Activated CD8-positive, alpha-beta memory T cell treated with anti-CD3 and anti-CD28 coated beads, Interleukin-2, amount 10 ng/mL, durations not matched to agents 7 days and 5 days (primary cell): ENCODE data around the gene LSAMP. TPM values are rescaled to one million over a fixed set of nuclear protein-coding genes. Genes with fewer than 3 reads are reported as not detected.

Experiments
- ATAC-seq: fragments of 150-1000 bp; cut with Tn5 transposase; one replicate; pipeline ENCODE4 v1.10.0; 2021; ENCODE audit warnings: moderate library complexity
- CTCF ChIA-PET: fragments of 350-600 bp; sonication (Branson Sonifier 250); formaldehyde crosslinking; loops from one replicate; lab custom pipeline; 2021; ENCODE audit warnings: antibody characterized with exemption; lab: Charles Lee
- DNase-seq: peaks from one replicate; pipeline ENCODE4 v3.0.0-alpha.2; 2020
- H3K27ac Mint-ChIP-seq: one replicate; pipeline ENCODE4 v1.8.0; 2021; ENCODE audit warnings: mild to moderate bottlenecking, mixed read lengths
- H3K27me3 Mint-ChIP-seq: one replicate; pipeline ENCODE4 v1.8.0; 2021; ENCODE audit warnings: mixed read lengths
- H3K36me3 Mint-ChIP-seq: one replicate; pipeline ENCODE4 v1.8.0; 2021; ENCODE audit warnings: mild to moderate bottlenecking, mixed read lengths
- H3K4me1 Mint-ChIP-seq: one replicate; pipeline ENCODE4 v1.8.0; 2021; ENCODE audit warnings: mixed read lengths
- H3K4me3 Mint-ChIP-seq: one replicate; pipeline ENCODE4 v1.8.0; 2021; ENCODE audit warnings: mild to moderate bottlenecking, moderate library complexity, mixed read lengths
- H3K9me3 Mint-ChIP-seq: one replicate; pipeline ENCODE4 v1.8.0; 2022; ENCODE audit warnings: low read depth, mixed read lengths
- total RNA-seq, 2 experiments: library from RNA; stranded (reverse); gene quantifications; one replicate each; pipeline ENCODE4 v1.2.3, GENCODE V29; 2021

The LSAMP gene
- total RNA-seq, 2 experiments from 2014 or later, result not detected

GRCh38 chr3:115898656-115899410 is 546.5 kb downstream of the LSAMP start:
- CTCF ChIA-PET, result no interaction called here
- Mint-ChIP-seq H3K36me3 (no peaks in the 10 kb centered on the region), H3K27ac (no peak overlapping the region), H3K4me1 (peaks cover 3% of the 10 kb centered on the region), H3K27me3 (peaks cover 4% of the 10 kb centered on the region), H3K9me3 (no peaks in the 10 kb centered on the region), H3K4me3 (no peak overlapping the region)
- ATAC-seq (no peak), DNase-seq (no peak)

- H3K27me3 Mint-ChIP-seq, result peaks cover 8% of the 10 kb centered on the region
- H3K4me1 Mint-ChIP-seq, result no peaks in the 10 kb centered on the region
- H3K9me3 Mint-ChIP-seq, result no peaks in the 10 kb centered on the region
- no peak overlapping the region for H3K27ac Mint-ChIP-seq
- CTCF ChIA-PET, result no interaction called here
- DNase-seq (no peak), ATAC-seq (no peak)
- H3K4me3 Mint-ChIP-seq, result no peak overlapping the region
- H3K36me3 Mint-ChIP-seq, result no peaks in the 10 kb centered on the region
Observed at GRCh38 chr3:115891006-115891636, 554.2 kb downstream of the LSAMP start.

GRCh38 chr3:115890579-115890978 is 554.7 kb downstream of the LSAMP start:
- CTCF ChIA-PET, result no interaction called here
- ATAC-seq (no peak), DNase-seq (no peak)
- no peak overlapping the region for H3K27ac Mint-ChIP-seq
- no peaks in the 10 kb centered on the region for H3K9me3 Mint-ChIP-seq
- H3K4me1 Mint-ChIP-seq, result no peaks in the 10 kb centered on the region
- peaks cover 5% of the 10 kb centered on the region for H3K27me3 Mint-ChIP-seq
- no peak overlapping the region for H3K4me3 Mint-ChIP-seq
- no peaks in the 10 kb centered on the region for H3K36me3 Mint-ChIP-seq

GRCh38 chr3:115885621-115886020 is 559.7 kb downstream of the LSAMP start:
- Mint-ChIP-seq H3K27me3 (peaks cover 2% of the 10 kb centered on the region), H3K36me3 (no peaks in the 10 kb centered on the region), H3K4me3 (no peak overlapping the region), H3K4me1 (no peaks in the 10 kb centered on the region), H3K9me3 (no peaks in the 10 kb centered on the region), H3K27ac (no peak overlapping the region)
- CTCF ChIA-PET, result no interaction called here
- no peak for DNase-seq
- no peak for ATAC-seq

- CTCF ChIA-PET, result no interaction called here
- no peaks in the 10 kb centered on the region for H3K4me1 Mint-ChIP-seq
Observed at GRCh38 chr3:115877615-115877899, 567.7 kb downstream of the LSAMP start.

GRCh38 chr3:115876876-115877614 is 568.2 kb downstream of the LSAMP start:
- Mint-ChIP-seq H3K9me3 (no peaks in the 10 kb centered on the region), H3K27me3 (peaks cover 13% of the 10 kb centered on the region), H3K4me3 (no peak overlapping the region), H3K36me3 (no peaks in the 10 kb centered on the region), H3K27ac (no peak overlapping the region), H3K4me1 (no peaks in the 10 kb centered on the region)
- ATAC-seq, result no peak
- CTCF ChIA-PET, result no interaction called here
- no peak for DNase-seq

More at GRCh38 chr3:115877615-115877899, 567.7 kb downstream of the LSAMP start:
- DNase-seq, result no peak
- no peak for ATAC-seq
- H3K4me3 Mint-ChIP-seq, result no peak overlapping the region
- H3K9me3 Mint-ChIP-seq, result no peaks in the 10 kb centered on the region
- H3K27me3 Mint-ChIP-seq, result peaks cover 13% of the 10 kb centered on the region
- no peak overlapping the region for H3K27ac Mint-ChIP-seq
- H3K36me3 Mint-ChIP-seq, result no peaks in the 10 kb centered on the region

- CTCF ChIA-PET, result no interaction called here
- Mint-ChIP-seq H3K36me3 (no peaks in the 10 kb centered on the region), H3K27me3 (peaks cover 13% of the 10 kb centered on the region), H3K4me3 (no peak overlapping the region), H3K27ac (no peak overlapping the region), H3K4me1 (no peaks in the 10 kb centered on the region), H3K9me3 (no peaks in the 10 kb centered on the region)
- no peak for ATAC-seq
- no peak for DNase-seq
Observed at GRCh38 chr3:115875460-115875859, 569.8 kb downstream of the LSAMP start.

GRCh38 chr3:115871735-115872134 is 573.6 kb downstream of the LSAMP start:
- no peak for ATAC-seq
- peaks cover 12% of the 10 kb centered on the region for H3K27me3 Mint-ChIP-seq
- no peaks in the 10 kb centered on the region for H3K36me3 Mint-ChIP-seq
- no peak for DNase-seq
- no peak overlapping the region for H3K27ac Mint-ChIP-seq
- CTCF ChIA-PET, result no interaction called here
- no peak overlapping the region for H3K4me3 Mint-ChIP-seq
- no peaks in the 10 kb centered on the region for H3K4me1 Mint-ChIP-seq
- H3K9me3 Mint-ChIP-seq, result no peaks in the 10 kb centered on the region

GRCh38 chr3:115864911-115865310 is 580.4 kb downstream of the LSAMP start:
- CTCF ChIA-PET, result interaction anchor here (0.8 kb wide), 1 partner anchor 9 kb away, joined by 3 read pairs; no protein-coding TSS in a partner anchor
- H3K36me3 Mint-ChIP-seq, result no peaks in the 10 kb centered on the region
- no peaks in the 10 kb centered on the region for H3K4me1 Mint-ChIP-seq
- no peaks in the 10 kb centered on the region for H3K9me3 Mint-ChIP-seq
- DNase-seq (no peak), ATAC-seq (no peak)
- H3K27me3 Mint-ChIP-seq, result peaks cover 43% of the 10 kb centered on the region
- H3K4me3 Mint-ChIP-seq, result no peak overlapping the region
- H3K27ac Mint-ChIP-seq, result no peak overlapping the region

GRCh38 chr3:115862849-115863248 is 582.4 kb downstream of the LSAMP start:
- ATAC-seq, result no peak
- Mint-ChIP-seq H3K36me3 (no peaks in the 10 kb centered on the region), H3K4me1 (no peaks in the 10 kb centered on the region), H3K27ac (no peak overlapping the region), H3K9me3 (no peaks in the 10 kb centered on the region), H3K27me3 (peaks cover 59% of the 10 kb centered on the region), H3K4me3 (no peak overlapping the region)
- DNase-seq, result no peak
- CTCF ChIA-PET, result no interaction called here

- Mint-ChIP-seq H3K9me3 (no peaks in the 10 kb centered on the region), H3K36me3 (no peaks in the 10 kb centered on the region), H3K4me3 (no peak overlapping the region), H3K4me1 (no peaks in the 10 kb centered on the region), H3K27ac (no peak overlapping the region), H3K27me3 (peaks cover 63% of the 10 kb centered on the region)
- CTCF ChIA-PET, result no interaction called here
- ATAC-seq (no peak), DNase-seq (no peak)
Observed at GRCh38 chr3:115862099-115862498, 583.2 kb downstream of the LSAMP start.

- no peak overlapping the region for H3K27ac Mint-ChIP-seq
- H3K27me3 Mint-ChIP-seq, result peaks cover 55% of the 10 kb centered on the region
- H3K9me3 Mint-ChIP-seq, result no peaks in the 10 kb centered on the region
- no peaks in the 10 kb centered on the region for H3K36me3 Mint-ChIP-seq
- CTCF ChIA-PET, result no interaction called here
- no peaks in the 10 kb centered on the region for H3K4me1 Mint-ChIP-seq
- H3K4me3 Mint-ChIP-seq, result no peak overlapping the region
- ATAC-seq, result no peak
- DNase-seq, result no peak
Observed at GRCh38 chr3:115861166-115861733, 584.0 kb downstream of the LSAMP start.

- Mint-ChIP-seq H3K4me1 (no peaks in the 10 kb centered on the region), H3K36me3 (no peaks in the 10 kb centered on the region), H3K27me3 (peaks cover 54% of the 10 kb centered on the region), H3K4me3 (no peak overlapping the region), H3K27ac (no peak overlapping the region), H3K9me3 (no peaks in the 10 kb centered on the region)
- CTCF ChIA-PET, result no interaction called here
- DNase-seq (no peak), ATAC-seq (no peak)
Observed at GRCh38 chr3:115860766-115861165, 584.5 kb downstream of the LSAMP start.
